ENCODE data around the gene C11orf91.

DNA sequence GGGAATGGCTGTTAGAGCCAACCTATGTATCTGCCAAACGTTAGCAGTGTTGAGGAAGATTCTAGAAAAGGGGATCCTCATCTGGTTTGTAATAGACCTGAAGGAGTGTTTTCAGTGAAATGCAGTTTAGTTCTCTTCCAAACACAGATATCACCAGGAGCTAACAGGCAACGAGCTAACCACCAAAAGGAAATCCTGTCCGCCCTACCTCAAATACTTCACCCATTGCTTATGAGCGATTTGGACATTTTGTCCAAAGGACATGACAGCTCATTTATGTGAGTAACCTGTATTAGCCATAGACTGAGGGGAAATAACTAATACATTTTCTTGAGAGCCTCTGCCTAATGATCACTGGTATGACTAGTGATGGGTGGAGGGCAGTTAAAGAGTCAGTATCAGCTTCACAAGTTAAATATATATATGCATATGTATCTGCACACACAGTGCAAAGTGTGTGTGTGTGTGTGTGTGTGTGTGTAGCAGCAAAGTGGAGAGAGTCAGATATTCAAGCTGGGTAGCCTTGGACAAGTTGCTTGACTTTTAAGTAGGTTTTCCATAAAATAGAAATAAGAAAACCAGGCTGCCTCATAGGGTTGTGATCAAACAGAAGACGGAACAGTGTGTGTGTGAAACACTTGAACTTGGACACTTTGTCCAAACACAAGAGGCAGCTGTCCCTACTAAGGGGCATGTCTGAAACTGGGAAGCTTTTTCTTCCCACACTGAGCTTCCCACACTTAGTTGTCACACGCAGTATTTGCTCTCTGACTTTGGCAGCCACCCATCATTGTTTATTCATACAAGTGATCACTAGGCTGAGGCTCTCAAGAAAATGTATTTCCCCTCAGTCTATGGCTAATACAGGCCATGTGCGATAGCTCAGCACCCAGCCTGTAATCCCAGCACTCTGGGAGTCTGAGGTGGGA is 940 bp upstream of the C11orf91 start:
- TF ChIP-seq, protein P1, sequence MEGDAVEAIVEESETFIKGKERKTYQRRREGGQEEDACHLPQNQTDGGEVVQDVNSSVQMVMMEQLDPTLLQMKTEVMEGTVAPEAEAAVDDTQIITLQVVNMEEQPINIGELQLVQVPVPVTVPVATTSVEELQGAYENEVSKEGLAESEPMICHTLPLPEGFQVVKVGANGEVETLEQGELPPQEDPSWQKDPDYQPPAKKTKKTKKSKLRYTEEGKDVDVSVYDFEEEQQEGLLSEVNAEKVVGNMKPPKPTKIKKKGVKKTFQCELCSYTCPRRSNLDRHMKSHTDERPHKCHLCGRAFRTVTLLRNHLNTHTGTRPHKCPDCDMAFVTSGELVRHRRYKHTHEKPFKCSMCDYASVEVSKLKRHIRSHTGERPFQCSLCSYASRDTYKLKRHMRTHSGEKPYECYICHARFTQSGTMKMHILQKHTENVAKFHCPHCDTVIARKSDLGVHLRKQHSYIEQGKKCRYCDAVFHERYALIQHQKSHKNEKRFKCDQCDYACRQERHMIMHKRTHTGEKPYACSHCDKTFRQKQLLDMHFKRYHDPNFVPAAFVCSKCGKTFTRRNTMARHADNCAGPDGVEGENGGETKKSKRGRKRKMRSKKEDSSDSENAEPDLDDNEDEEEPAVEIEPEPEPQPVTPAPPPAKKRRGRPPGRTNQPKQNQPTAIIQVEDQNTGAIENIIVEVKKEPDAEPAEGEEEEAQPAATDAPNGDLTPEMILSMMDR (IDR thresholded peaks at IDR 0.05), result no peak
- no peak for TF ChIP-seq POLR2A (IDR thresholded peaks at IDR 0.05)

All from vagina (tissue), 2 donors.